Coronary artery (tissue), 2 donors: ENCODE data around the gene DNMBP.
A peak's percentile ranks its signal among the peaks of the same experiment; 100 is the strongest.

ENCODE experiments used
- DNase-seq: peaks from one replicate; pipeline ENCODE4 v3.0.0-alpha.2; 2017; ENCODE audit warnings: low spot score
- H3K27ac ChIP-seq, 2 donors: fragments of 200-600 bp; sonication (generic); one replicate each; pipeline ENCODE4 v1.5.1; 2016 to 2019
- H3K4me3 ChIP-seq: fragments of 200-600 bp; sonication (generic); 2 replicates; pipeline ENCODE4 v1.5.1; 2016; ENCODE audit warnings: mild to moderate bottlenecking, moderate library complexity
- CTCF ChIP-seq: fragments of 200-600 bp; sonication (generic); IDR thresholded peaks from one replicate; pipeline ENCODE4 v1.5.1; 2019; ENCODE audit warnings: antibody characterized with exemption

DNMBP gene

DNA sequence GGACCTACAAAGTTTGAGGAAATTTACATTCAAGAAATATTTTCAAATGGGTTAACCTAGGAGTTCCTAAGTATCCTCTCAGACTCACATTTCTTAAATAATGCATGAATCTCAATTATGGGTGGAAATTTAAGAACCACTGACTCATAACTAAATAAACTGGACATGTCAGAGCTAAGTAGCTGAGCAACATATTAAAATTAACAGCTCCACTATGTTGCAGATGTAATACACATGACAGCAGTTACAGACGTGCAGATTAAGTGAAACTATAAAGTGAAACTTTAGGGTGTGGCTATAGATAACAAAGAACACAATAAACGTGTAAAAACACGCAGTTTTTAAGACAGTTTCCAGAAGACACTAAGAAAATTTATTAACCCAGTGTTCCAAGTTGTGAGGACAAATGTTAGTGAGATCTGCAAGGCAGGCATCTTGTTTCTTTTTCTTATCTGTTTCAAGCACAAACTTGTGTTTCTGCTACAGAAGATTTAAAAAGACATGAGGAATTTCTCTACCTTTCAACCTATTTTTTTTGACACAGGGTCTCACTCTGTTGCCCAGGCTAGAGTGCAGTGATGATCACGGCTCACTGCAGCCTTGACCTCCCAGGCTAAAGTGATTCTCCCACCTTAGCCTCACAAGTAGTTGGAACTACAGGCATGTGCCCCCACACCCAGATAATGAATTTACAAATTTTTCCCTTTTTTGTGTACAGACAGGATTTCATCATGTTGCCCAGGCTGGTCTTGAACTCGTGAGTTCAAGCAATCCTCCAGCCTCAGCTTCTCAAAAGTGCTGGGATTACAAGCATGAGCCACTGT lies 25.3 kb downstream of the DNMBP start:
- no peak for TF ChIP-seq CTCF
- no peak for DNase-seq
- H3K27ac ChIP-seq = no peak overlapping the region
- no peak overlapping the region for H3K4me3 ChIP-seq

GRCh38 chr10:99983280-99983988 lies 26.3 kb downstream of the DNMBP start:
- TF ChIP-seq CTCF = no peak
- Histone ChIP-seq H3K27ac (peak overlapping the region in 1 of 2 donors; percentile 69), H3K4me3 (no peak overlapping the region)
- no peak for DNase-seq

- no peak for DNase-seq
- Histone ChIP-seq H3K4me3 (no peak overlapping the region), H3K27ac (peak overlapping the region in 1 of 2 donors; percentile 69)
- no peak for TF ChIP-seq CTCF
These were observed 27.0 kb downstream of the DNMBP start for GRCh38 chr10:99982728-99983127.

- Histone ChIP-seq H3K27ac (peak overlapping the region in 1 of 2 donors; percentile 56), H3K4me3 (no peak overlapping the region)
- no peak for DNase-seq
- TF ChIP-seq CTCF = no peak
These were observed 28.1 kb downstream of the DNMBP start for GRCh38 chr10:99981581-99982199.

GRCh38 chr10:99979066-99979685 lies 30.6 kb downstream of the DNMBP start:
- H3K27ac ChIP-seq = no peak overlapping the region
- TF ChIP-seq CTCF = no peak
- H3K4me3 ChIP-seq = no peak overlapping the region
- no peak for DNase-seq

DNA sequence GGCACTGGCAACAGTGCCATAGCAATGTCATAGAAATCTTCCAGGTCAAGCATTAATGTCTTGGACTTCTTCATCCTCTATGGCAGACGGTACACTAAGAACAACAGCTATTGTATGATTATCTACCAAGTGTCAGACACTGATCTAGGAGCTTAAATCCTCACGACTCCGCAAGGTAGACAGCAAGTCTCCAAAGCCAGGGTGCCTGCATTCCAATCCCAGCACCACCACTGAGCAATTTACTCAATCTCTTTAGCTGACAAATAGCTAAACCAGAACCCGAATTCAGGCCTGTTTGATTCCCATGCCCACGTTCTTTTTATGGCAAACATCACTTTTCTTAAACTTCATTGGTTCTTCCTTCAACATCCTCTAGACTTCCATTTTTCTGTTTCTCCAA lies 31.8 kb downstream of the DNMBP start:
- no peak for DNase-seq
- TF ChIP-seq CTCF = no peak
- Histone ChIP-seq H3K4me3 (no peak overlapping the region), H3K27ac (peak overlapping the region in 1 of 2 donors; percentile 35)
